ENCODE results near the gene RAI1. TPM values are rescaled to one million over a fixed set of nuclear protein-coding genes. Genes with fewer than 3 reads are reported as not detected.

RAI1 gene
- total RNA-seq, 4 donors from 2014 or later: 19.4 to 38.2 (median 35.3) TPM

GRCh38 chr17:17815062-17815406, 133.8 kb downstream of the RAI1 start:
- no peak overlapping the region for H3K4me3 ChIP-seq (ENCODE audit: low read depth, poor library complexity, severe bottlenecking)
- no peak for DNase-seq (ENCODE audit: low spot score in 2 of 2)
- TF ChIP-seq POLR2A (IDR thresholded peaks at IDR 0.05) (no peak), CTCF (IDR thresholded peaks at IDR 0.05) (no peak)
- whole genome bisulfite sequencing, 2 donors: 60 to 82% methylated on average over 8 of the region's 8 CpGs
- intact Hi-C loops (cut with DNase I; ENCODE audit: low total_unique reads): loop anchor here (2.0 kb wide), 1 partner anchor 40 kb away; no protein-coding TSS in a partner anchor

GRCh38 chr17:17815436-17816200, 134.4 kb downstream of the RAI1 start:
- intact Hi-C loops (cut with DNase I; ENCODE audit: low total_unique reads): loop anchor here (2.0 kb wide), 1 partner anchor 39 kb away; no protein-coding TSS in a partner anchor
- 76 to 88% methylated on average over 7 to 15 of the region's 17 CpGs for WGBS, 2 donors
- no peak for TF ChIP-seq CTCF (IDR thresholded peaks at IDR 0.05)
- no peak for TF ChIP-seq POLR2A (IDR thresholded peaks at IDR 0.05)

GRCh38 chr17:17816240-17816814, 135.1 kb downstream of the RAI1 start:
- H3K4me3 ChIP-seq (ENCODE audit: low read depth, poor library complexity, severe bottlenecking): no peak overlapping the region
- 89% methylated on average over 17 to 19 of the region's 22 CpGs for WGBS, 2 donors
- intact Hi-C loops (cut with DNase I; ENCODE audit: low total_unique reads): no loop called here
- DNase-seq (ENCODE audit: low spot score in 2 of 2): no peak
- TF ChIP-seq POLR2A (IDR thresholded peaks at IDR 0.05) (no peak), CTCF (IDR thresholded peaks at IDR 0.05) (no peak)

More at GRCh38 chr17:17815436-17816200, 134.4 kb downstream of the RAI1 start:
- DNase-seq (ENCODE audit: low spot score in 2 of 2): no peak
- no peak overlapping the region for H3K4me3 ChIP-seq (ENCODE audit: low read depth, poor library complexity, severe bottlenecking)

- intact Hi-C loops (cut with DNase I; ENCODE audit: low total_unique reads): no loop called here
- no peak for DNase-seq (ENCODE audit: low spot score in 2 of 2)
- TF ChIP-seq POLR2A (IDR thresholded peaks at IDR 0.05) (no peak), CTCF (IDR thresholded peaks at IDR 0.05) (no peak)
- no peak overlapping the region for H3K4me3 ChIP-seq (ENCODE audit: low read depth, poor library complexity, severe bottlenecking)
- 83 to 89% methylated on average over 15 of the region's 24 CpGs for WGBS, 2 donors
Observed at GRCh38 chr17:17816831-17817551, 135.7 kb downstream of the RAI1 start.

- WGBS, 2 donors: 83 to 89% methylated on average over 9 to 10 of the region's 10 CpGs
- intact Hi-C loops (cut with DNase I; ENCODE audit: low total_unique reads): no loop called here
- H3K4me3 ChIP-seq (ENCODE audit: low read depth, poor library complexity, severe bottlenecking): no peak overlapping the region
- TF ChIP-seq POLR2A (IDR thresholded peaks at IDR 0.05) (no peak), CTCF (IDR thresholded peaks at IDR 0.05) (no peak)
- no peak for DNase-seq (ENCODE audit: low spot score in 2 of 2)
Observed at GRCh38 chr17:17817552-17817947, 136.3 kb downstream of the RAI1 start.

All from lower leg skin (tissue), 4 donors.